Glomerular visceral epithelial cell (primary cell): ENCODE results near the gene MTMR2.

Experiments
- DNase-seq: peaks from one replicate; pipeline ENCODE4 v3.0.0-alpha.2; 2016; ENCODE audit errors: extremely low spot score

Gene MTMR2

DNA sequence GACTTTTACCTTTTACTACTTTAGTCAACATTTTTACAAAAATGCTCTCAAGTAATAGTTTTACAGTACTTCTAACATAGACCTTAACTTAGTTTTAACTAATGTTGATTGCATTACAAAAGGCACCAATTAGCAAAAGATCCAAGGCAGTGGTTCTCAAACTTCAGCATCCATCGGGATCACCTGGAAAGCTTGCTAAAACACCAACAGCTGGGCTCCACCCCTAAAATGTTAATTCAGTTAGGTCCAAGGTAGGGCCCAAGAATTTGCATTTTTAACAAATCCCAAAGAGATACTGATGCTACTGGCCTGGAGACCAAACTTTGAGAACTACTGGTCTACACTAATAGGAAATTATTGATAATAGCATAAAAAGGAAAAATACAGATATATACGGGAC lies 5.9 kb downstream of the MTMR2 start:
- no peak for DNase-seq

DNA sequence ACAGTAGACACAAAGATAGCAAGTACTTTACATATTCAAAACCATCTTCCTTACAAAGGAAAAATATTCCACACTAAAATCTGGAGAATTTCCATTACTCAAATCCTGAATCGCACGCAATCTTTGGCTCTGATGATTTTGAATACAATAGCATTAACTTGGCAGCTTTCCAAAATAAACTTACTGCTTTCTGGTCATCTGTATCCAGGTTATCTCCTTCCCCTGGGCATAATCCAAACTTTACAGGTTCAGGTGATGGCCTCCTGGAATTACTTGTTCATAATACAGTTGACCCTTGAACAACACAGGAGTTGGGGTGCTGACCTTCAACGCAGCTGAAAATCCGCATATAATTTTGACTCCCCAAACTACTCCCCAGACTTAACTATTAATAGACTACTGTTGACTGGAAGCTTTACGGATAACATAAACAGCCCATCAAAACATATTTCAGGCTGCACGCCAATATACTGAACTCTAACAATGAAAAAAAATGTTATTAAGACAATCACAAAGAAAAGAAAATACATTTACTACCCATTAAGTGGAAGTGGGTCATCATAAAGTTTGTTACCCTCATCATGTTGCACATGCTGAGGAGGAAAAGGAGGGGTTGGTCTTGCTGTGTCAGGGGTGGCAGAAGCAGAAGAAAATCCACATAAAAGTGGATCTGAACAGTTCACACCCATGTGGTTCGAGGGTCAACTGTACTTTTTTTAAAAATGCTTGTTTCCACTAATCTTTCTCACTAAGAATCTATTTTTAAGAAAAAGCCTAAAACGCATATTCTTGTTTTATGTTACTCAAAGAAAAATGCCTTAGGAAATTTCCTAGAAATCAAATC lies 6.5 kb downstream of the MTMR2 start:
- DNase-seq = peak; percentile 38

DNA sequence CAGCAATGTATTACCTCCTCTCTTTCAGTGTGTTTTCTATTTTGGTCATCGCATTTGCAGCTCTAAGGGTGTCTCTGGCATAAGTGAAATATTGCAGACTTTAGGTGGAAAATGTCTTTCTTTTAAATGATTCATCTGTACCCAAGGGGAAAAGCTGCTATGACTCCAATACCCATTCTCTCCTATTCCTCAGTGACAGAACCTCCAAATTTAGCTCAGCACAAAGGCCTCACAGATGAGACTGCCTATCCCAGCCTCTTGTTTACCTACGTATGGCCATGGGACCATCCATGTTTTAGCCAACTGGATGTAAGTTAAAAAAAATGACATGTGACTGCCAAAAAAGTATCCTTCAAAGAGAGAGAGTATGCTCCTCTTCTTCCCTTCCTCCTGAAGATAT lies 7.9 kb downstream of the MTMR2 start:
- no peak for DNase-seq

DNA sequence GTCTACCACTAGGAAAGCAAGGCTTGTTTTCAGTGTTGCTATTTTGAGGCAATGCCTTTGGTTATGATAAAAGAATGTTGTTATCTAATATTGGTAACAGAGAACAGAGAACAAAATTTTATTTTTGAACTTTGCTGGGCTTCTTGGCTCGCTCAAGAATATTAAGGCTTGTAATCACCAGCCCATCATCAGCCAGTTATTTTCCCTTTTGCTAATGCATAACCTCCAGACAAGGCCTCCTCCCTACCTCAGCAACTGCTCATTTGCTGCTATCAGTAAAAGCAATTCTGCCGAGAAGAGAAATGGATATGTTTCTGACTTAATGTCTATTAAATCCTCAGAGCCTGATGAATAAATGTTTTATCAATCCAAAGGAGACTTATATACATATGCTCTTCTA lies 8.9 kb downstream of the MTMR2 start:
- DNase-seq = no peak

DNA sequence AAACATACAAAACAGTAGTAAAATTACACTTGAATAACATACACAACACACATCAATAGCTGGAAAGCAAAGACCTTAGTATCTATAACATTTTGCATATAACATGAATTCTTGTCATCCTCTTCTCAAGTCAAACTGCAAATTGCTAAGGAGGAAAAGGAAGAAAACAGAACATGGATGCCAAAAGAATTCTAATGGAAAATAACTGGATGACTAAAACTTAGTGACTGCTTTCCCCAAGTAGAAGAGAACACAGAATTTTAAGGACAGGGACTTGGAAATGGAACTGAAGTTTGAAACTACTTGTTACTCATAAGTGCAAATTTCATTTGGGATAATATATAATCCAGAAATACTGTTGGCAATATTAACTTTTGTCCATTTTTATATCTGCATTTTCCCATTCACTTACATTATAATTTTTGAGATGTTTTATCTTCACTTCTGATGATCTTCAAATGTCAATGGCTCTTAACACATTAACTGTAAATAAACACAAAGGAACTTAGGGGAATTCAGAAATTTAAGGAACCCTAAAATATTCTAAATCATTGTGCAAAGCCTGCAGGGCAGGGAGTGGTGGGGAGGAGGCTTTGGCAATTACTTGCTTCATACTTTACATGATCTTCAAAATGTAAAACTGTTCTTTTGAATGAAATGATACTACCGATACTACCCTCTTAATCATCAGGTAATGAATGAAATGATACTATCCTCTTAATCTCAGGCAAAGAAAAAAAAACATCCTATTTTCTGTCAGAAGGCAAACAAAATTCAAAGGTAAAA lies 9.9 kb downstream of the MTMR2 start:
- no peak for DNase-seq

DNA sequence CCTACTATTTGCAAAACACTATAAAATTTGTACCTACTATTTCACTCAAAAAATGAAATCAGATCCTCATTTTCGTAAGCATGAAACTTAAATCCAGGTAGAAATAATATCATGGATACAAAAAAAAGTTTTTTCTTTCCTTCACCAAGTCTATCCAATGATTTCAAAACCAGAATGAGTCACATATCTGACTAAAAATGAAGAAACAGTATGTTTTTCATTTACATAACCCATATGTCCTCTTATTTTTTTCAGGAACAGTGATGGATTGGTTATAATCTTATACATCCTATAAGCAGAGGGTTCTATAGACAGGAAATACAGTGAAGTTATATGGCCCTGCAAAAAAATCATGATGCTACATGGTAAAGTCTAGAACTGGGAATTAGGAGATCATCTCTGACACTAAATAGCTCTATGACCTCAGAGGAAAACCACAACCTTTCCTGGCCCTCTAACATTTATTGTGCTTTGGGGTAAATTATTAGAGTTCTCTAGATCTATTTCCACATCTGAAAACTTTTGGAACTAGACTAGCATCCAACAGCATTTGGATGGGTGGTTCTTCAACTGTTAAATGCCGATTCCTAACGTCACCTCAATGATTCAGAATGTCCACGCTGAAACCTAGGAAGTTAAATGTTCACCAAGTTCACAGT lies 10.9 kb downstream of the MTMR2 start:
- peak; percentile 52 for DNase-seq

DNA sequence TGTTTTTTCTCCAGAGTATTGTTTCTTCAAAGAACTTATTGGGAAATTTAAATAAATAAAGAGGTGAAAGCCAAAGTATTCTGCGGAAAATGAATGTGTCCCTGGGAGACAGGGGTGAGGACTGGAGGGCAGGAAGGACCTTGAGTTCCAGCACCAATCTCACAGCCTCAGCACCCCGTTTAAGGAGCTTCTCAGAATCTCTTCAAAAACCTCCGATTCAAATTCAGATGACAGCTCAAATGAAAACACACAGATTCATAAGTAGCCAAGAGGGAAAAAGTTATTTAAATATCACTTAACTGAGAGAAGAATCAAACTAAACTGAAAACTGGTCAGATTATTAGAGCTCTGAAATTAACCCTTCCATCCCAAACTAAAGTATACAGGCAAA lies 12.5 kb downstream of the MTMR2 start:
- no peak for DNase-seq

DNA sequence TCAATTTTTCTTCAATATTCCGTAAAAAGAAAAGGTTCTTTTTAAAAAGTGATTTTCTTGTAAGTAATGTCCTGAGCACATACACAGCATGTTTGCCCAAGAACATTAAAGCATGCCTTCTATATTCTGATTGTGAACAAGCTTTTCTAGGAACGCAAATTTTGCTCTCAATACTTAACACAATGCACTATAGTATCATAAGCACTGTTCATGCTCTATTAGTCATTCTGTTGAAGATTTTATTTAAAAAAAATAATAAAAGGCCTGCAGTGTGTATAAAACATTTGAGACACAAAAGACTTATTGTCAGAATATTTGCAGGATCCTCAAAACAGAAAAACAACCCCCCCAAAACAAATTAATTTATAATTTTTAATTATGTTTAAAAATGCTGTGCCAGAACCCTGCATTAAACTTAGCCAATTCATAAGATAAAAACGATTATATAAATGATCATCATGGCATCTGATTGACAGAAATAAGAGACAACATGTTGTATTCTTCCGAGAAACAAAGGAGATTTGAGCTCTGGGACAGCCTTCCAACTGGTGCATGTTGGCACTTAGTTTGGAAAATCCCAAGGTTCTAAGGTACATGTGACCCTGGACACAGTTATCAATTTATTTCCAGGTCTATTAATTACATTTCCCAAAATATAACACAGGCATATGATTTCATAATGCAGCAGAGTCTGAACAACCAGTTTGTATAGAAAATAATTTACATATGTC lies 13.1 kb downstream of the MTMR2 start:
- no peak for DNase-seq

DNA sequence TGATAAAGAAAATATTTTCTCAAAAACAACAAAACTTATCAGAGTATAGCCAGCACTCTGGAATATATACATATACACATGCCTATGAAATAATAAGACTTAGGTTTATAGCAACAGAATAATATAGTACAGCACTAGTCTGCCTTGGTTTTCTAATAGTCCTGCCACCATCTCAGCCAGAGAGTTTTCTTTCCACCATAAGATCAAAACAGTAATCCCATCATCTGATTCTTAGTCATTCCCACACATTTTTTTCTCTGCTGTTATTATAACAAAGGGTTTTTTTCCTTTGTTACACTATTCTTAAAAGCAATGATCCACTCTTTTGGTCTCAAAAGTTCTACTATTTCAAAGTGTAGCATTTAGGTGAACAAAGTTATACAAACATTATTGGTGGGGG lies 15.1 kb downstream of the MTMR2 start:
- no peak for DNase-seq

DNA sequence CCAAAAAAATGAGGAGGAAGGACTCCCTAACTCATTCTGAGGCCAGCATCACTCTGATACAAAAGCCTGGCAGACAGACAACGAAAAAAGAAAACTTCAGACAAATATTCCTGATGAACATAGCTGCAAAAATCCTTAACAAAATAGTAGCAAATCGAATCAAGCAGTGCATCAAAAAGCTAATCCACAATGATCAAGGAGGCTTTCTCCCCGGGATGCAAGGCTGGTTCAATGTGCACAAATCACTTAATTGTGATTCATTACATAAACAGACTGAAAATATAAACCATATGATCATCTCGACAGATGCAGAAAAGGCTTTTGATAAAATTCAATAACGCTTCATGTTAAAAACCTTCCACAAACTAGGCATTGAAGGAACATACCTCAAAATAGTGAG lies 16.4 kb downstream of the MTMR2 start:
- no peak for DNase-seq

DNA sequence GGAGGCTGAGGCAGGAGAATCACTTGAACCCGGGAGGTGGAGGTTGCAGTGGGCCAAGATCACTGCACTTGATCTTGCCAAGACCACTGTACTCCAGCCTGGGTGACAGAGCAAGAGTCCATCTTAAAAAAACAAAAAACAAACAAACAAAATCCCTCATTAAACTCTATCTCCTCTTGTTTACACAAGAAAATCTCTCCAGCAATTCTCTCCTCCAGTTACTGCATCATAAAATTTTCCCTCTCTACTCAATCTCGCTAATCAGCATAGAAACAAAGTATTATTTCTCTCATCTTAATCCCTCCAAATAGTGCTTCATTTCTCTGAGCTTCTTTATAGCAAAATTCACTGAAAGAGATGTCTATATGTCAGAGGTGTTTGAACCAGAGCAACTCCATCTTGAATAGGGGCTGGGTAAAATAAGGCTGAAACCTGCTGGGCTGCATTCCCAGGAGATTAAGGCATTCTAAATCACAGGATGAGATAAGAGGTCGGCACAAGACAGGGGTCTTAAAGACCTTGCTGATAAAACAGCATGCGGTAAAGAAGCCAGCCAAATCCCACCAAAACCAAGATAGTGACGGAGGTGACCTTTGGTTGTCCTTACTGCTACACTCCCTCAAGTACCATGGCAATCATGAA lies 19.8 kb downstream of the MTMR2 start:
- DNase-seq = no peak

DNA sequence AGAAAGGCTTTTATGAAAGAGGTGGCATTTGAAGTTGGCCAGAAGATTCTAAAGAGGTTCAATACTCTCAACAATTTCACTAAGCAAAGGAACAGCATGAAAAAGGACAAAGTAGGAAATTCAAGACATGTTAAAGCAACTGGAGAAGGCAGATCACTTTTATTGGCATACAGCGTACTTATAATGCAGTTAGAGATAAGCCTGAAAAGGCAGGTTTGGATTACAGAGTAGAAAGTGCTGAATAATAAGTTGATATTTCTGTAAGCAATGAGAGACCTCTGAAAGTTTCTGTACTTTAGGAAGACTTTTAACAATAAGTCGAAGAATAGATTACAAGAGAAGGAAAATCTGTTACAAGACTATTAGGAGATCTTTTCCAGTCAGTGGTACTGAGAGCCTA lies 25.1 kb downstream of the MTMR2 start:
- DNase-seq = no peak

DNA sequence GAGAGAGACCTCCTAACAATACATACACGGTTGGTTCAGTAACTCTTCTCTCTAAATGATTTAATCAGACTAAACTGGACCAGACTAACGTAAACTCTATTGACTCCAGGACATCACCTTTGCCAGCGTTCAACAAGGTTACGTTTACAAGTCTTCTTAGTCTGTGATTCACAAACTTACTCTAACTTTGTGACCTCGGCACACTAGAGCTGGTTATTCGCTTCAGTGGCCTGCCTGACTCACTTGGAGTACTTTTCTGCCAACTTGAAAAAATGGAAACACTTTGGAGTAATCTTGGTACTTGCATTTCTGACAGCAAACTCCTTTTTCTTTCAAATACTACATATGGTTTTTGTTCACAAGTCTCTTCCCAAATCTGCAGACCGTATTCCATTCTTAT lies 26.2 kb downstream of the MTMR2 start:
- DNase-seq = peak; percentile 75

DNA sequence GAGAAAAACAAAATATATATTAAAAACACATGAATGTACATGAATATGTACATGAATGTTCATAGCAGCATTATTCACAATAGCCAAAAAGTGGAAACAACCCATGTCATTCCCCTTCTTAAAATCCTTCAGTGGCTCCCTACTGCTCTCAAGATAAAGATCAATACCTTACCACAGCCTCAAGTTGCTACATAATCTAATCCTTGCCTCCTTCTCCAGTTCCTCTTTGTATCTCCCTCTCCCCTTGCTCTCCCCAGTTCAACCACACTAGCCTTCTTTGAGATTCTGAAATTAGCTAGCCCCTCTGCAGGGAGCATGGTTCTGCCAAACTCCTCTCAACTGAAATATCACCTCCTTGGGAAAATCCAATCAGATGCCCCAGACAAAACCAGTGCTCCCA lies 28.1 kb downstream of the MTMR2 start:
- DNase-seq = no peak

DNA sequence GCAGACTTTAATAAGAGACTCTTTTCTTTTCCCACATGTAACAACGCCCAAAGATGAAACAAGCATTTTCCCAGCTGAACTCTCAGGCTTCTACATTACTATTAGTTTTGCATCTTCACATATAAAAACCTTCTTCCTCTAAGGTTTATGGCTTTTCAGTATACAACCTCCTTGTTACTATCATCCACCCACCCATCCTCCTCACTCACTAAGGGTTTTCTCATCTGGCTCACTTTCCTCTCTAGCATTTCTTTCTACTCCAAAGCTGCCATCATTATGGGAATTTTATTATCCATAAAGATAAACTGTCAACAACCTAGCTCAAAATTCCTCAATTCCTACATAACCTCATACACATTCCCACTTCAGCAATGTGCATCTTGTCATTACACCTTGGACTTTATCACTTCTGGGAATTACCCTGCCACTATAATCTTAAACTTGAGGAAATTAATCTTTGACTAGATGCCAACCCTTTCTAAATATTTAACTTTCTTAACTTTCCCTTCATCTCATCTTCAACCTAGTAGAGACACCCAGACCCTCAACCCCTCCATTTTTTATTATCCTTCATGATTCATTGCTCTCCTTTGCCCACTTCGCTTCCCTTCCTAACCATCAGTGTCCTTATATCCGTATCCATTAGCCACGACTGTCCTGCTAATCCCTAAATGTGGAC lies 30.9 kb downstream of the MTMR2 start:
- DNase-seq = peak; percentile 31

DNA sequence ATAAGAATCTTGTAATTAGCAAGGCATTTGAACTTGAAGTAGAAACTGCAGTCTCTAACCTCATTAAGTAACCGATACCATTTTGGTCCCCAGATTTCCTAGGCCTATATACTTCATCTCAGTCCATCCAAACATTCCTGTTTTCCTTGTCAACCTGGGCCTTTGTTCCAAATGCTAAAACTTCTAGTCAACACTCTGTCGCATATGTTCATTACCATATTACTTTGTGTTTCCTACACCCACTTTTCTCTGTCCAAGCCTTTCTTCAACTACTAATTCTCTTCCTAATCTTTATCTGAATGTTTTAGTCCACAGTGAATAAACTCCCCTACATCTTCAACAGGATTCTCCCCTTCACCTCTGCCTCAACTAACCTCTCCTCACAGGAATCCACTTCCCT lies 31.4 kb downstream of the MTMR2 start:
- no peak for DNase-seq

DNA sequence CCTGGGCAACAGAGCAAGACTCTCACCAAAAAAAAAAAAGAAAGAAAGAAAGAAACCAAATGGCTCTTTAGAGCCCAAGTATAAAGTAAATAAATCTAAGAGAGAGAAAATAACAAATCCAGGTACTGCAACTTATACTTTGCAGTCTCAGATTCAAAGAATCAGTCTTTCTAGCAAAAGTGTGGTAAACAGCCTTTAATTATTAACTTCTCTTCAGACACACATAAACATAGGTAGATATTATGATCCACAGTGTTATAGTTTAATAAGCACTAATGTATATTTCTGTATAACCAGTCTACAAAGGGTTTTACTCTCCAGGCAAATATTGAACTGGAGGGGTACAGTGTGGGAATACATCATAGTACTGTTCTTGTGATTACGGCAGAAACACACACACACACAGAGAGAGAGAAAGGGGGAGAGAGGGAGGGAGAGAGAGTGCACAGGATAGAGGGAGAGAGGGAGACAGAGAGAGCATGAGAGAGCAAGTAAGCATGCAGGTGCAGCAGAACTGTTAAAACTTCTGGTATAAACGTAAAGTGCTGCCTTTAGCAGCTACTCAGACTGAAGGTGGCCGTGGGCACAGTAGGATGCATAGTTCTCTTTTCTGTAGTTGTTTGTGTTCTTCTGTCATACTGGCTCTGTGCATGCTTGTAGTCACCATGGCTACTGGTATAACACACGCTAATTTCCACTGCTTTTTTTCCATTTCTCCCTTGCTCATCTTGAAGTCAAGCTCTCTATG lies 32.3 kb downstream of the MTMR2 start:
- no peak for DNase-seq

DNA sequence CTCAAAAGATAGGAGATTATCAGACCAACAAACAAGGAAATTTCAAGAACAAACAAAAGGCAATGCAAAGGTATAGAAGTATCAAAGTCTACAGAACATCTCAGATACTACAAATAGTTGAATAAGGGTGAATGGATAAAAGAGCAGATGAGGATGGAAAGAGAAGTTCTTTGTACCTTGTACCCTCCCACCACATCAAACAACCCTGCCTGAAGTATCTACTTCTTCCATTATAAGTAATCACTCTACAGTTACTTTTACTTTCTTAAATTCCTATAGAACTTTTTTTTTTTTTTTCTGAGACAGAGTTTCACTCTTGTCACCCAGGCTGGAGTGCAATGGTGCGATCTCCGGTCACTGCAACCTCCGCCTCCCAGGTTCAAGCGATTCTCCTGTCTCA lies 35.1 kb downstream of the MTMR2 start:
- no peak for DNase-seq

DNA sequence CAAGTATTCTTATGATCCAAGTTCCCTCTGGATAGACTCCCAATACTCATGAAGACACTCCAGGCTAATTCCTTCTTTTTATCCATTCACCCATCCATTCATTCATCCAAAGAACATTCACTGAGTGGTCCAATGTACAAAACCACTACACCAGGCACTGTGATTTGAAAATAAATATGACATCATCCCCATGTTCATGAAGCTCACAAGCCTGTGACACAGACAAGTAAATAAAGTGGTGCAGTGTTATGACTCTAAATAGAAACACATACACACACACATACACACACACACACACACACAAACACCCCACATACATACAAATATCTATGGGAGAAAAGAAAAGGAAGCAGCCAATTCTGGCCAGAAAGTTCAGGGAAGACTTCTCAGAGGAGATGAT lies 35.5 kb downstream of the MTMR2 start:
- no peak for DNase-seq

DNA sequence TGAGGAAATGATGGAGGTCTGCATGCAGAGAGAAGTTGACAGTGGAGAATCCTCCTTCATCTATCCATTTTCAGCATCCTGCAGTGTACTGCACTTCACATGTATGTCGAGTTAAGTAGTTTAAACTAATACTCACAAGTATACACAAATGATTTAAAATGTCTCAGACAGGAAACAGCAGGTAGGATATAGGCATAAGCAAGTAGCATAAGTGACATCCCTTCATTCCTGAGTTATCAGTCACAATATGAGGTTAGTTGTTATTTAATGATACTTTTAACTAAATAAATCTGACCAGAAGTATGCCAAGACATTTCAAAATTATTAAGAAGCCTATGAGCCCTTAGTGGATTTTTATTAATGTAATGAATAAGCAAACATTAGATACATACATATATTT lies 37.4 kb downstream of the MTMR2 start:
- DNase-seq = no peak
